Measurements from ENCODE around the gene ZNF436. TPM values are rescaled to one million over a fixed set of nuclear protein-coding genes. Genes with fewer than 3 reads are reported as not detected.

The ZNF436 gene
- total and polyA plus RNA-seq, 2 of the 13 experiments (the other 11 are each of a cell fraction or from before 2014, with no cell fraction given) = 4.3 to 9.9 TPM

GRCh38 chr1:23392125-23392855 lies 22.7 kb upstream of the ZNF436 start (continued):
- TF ChIP-seq ZNF646 (CRISPR knock-in tag; IDR thresholded peaks at IDR 0.05) = peak; percentile 89
- no peak for TF ChIP-seq MXD3 (CRISPR knock-in tag; IDR thresholded peaks at IDR 0.05)
- 0 out of 2 replicates have a peak, but pooled peaks have one; percentile 76 for TF ChIP-seq TARDBP (CRISPR knock-in tag; IDR thresholded peaks at IDR 0.05)
- TF ChIP-seq ZBTB3 (CRISPR knock-in tag; IDR thresholded peaks at IDR 0.05; ENCODE audit: borderline replicate concordance, low read depth) = no peak
- TF ChIP-seq ZNF33A (CRISPR knock-in tag; IDR thresholded peaks at IDR 0.05; ENCODE audit: borderline replicate concordance) = no peak
- TF ChIP-seq RXRA (CRISPR knock-in tag; IDR thresholded peaks at IDR 0.05) = no peak
- no peak for TF ChIP-seq GLI4 (CRISPR knock-in tag; IDR thresholded peaks at IDR 0.05; ENCODE audit: borderline replicate concordance)
- TF ChIP-seq MIER2 (CRISPR knock-in tag; IDR thresholded peaks at IDR 0.05) = no peak
- TF ChIP-seq IKZF1 (IDR thresholded peaks at IDR 0.05) = 0 out of 2 replicates have a peak, but pooled peaks have one; percentile 23
- TF ChIP-seq ZNF574 (CRISPR knock-in tag; IDR thresholded peaks at IDR 0.05) = no peak
- TF ChIP-seq ZNF598 (CRISPR knock-in tag; IDR thresholded peaks at IDR 0.05; ENCODE audit: borderline replicate concordance) = no peak
- 0 out of 2 replicates have a peak, but pooled peaks have one; percentile 45 for TF ChIP-seq FOXA1 (IDR thresholded peaks at IDR 0.05)
- no peak for TF ChIP-seq FOXA1 (CRISPR knock-in tag; IDR thresholded peaks at IDR 0.05)
- no peak for TF ChIP-seq TERF1 (CRISPR knock-in tag; IDR thresholded peaks at IDR 0.05)

Measured in HepG2 (cell line).